WERI-Rb-1 (cell line): Measurements from ENCODE around the gene ZFHX3.

Experiments
- DNase-seq: peaks from one replicate; pipeline ENCODE4 v3.0.0-alpha.2; 2020
- H3K27ac ChIP-seq: fragments of 250-450 bp; sonication (Bioruptor Pico); 2 replicates; pipeline ENCODE4 v1.5.1; 2020; ENCODE audit warnings: mild to moderate bottlenecking, moderate library complexity
- H3K27me3 ChIP-seq: fragments of 250-450 bp; sonication (Bioruptor Pico); 2 replicates; pipeline ENCODE4 v1.5.1; 2021; ENCODE audit warnings: mild to moderate bottlenecking, low read depth, moderate library complexity; ENCODE audit not compliant: insufficient read depth, severe bottlenecking
- H3K36me3 ChIP-seq: fragments of 250-450 bp; sonication (Bioruptor Pico); 2 replicates; pipeline ENCODE4 v1.5.1; 2020; ENCODE audit warnings: mild to moderate bottlenecking, moderate library complexity
- H3K4me3 ChIP-seq: 2 replicates; pipeline ENCODE4 v1.5.1; 2011; ENCODE audit warnings: low read depth, mild to moderate bottlenecking, control low read depth, low read length
- H3K9me3 ChIP-seq: fragments of 250-450 bp; sonication (Bioruptor Pico); 2 replicates; pipeline ENCODE4 v1.5.1; 2021; ENCODE audit warnings: mild to moderate bottlenecking, moderate library complexity; ENCODE audit not compliant: severe bottlenecking
- CTCF ChIP-seq: IDR thresholded peaks from 2 replicates; pipeline ENCODE4 v1.5.1; 2011; ENCODE audit warnings: low read depth, mild to moderate bottlenecking, control low read depth, inconsistent platforms, low read length

Gene ZFHX3

GRCh38 chr16:72987480-72987901 is 60.4 kb downstream of the ZFHX3 start:
- no peak for TF ChIP-seq CTCF
- Histone ChIP-seq H3K9me3 (no peaks in the 10 kb centered on the region), H3K27me3 (no peaks in the 10 kb centered on the region), H3K27ac (no peak overlapping the region), H3K4me3 (no peak overlapping the region), H3K36me3 (no peaks in the 10 kb centered on the region)
- DNase-seq = no peak

- TF ChIP-seq CTCF = no peak
- Histone ChIP-seq H3K9me3 (no peaks in the 10 kb centered on the region), H3K4me3 (no peak overlapping the region), H3K27ac (no peak overlapping the region), H3K27me3 (no peaks in the 10 kb centered on the region), H3K36me3 (no peaks in the 10 kb centered on the region)
- no peak for DNase-seq
These were observed 61.9 kb downstream of the ZFHX3 start for GRCh38 chr16:72985995-72986394.

GRCh38 chr16:72985148-72985941 is 62.6 kb downstream of the ZFHX3 start:
- H3K9me3 ChIP-seq = no peaks in the 10 kb centered on the region

GRCh38 chr16:72983728-72984350 is 64.1 kb downstream of the ZFHX3 start:
- no peaks in the 10 kb centered on the region for H3K27me3 ChIP-seq
- H3K27ac ChIP-seq = no peak overlapping the region
- no peak for DNase-seq
- H3K36me3 ChIP-seq = no peaks in the 10 kb centered on the region
- no peaks in the 10 kb centered on the region for H3K9me3 ChIP-seq
- H3K4me3 ChIP-seq = no peak overlapping the region
- TF ChIP-seq CTCF = no peak

More at GRCh38 chr16:72985148-72985941, 62.6 kb downstream of the ZFHX3 start:
- H3K4me3 ChIP-seq = no peak overlapping the region
- no peak overlapping the region for H3K27ac ChIP-seq
- no peaks in the 10 kb centered on the region for H3K27me3 ChIP-seq
- no peak for TF ChIP-seq CTCF
- no peak for DNase-seq
- no peaks in the 10 kb centered on the region for H3K36me3 ChIP-seq

GRCh38 chr16:72983241-72983640 is 64.7 kb downstream of the ZFHX3 start:
- Histone ChIP-seq H3K9me3 (no peaks in the 10 kb centered on the region), H3K36me3 (no peaks in the 10 kb centered on the region), H3K4me3 (no peak overlapping the region), H3K27me3 (no peaks in the 10 kb centered on the region), H3K27ac (no peak overlapping the region)
- DNase-seq = no peak
- no peak for TF ChIP-seq CTCF
